Lower leg skin (tissue), 3 donors: ENCODE data around the gene DISC1.

Experiments
- CTCF ChIP-seq, 3 donors: fragments of 450-650 bp; IDR thresholded peaks; one replicate each; pipeline ENCODE4 v1.5.1; 2016; ENCODE audit warnings: antibody characterized with exemption in 3 of 3, mild to moderate bottlenecking in 3 of 3, moderate library complexity in 2 of 3
- POLR2A ChIP-seq, 2 donors: fragments of 450-650 bp; IDR thresholded peaks; one replicate each; pipeline ENCODE4 v1.6.1; 2016 to 2017; ENCODE audit warnings: antibody characterized with exemption in 2 of 2, mild to moderate bottlenecking in 1 of 2, moderate library complexity in 1 of 2

- TF ChIP-seq POLR2A (IDR thresholded peaks at IDR 0.05) = no peak
- TF ChIP-seq CTCF (IDR thresholded peaks at IDR 0.05) = no peak
Observed at GRCh38 chr1:231753313-231753712, 126.7 kb downstream of the DISC1 start.
